DOHH2 (cell line): Measurements from ENCODE around the gene PROB1.

Experiments used
- EZH2phosphoT487 ChIP-seq: fragments of 200-600 bp; sonication (generic); IDR thresholded peaks from 2 replicates; pipeline ENCODE4 v1.6.1; 2017; ENCODE audit warnings: borderline replicate concordance, mild to moderate bottlenecking, antibody characterized with exemption, low read length, moderate library complexity, mixed read lengths
- TF ChIP-seq, protein P1 (sequence below): fragments of 200-600 bp; sonication (generic); IDR thresholded peaks from one replicate; pipeline ENCODE4 v1.5.1; 2014; ENCODE audit warnings: antibody characterized with exemption, mild to moderate bottlenecking, low read depth, low read length; ENCODE audit not compliant: poor library complexity, severe bottlenecking

DNA sequence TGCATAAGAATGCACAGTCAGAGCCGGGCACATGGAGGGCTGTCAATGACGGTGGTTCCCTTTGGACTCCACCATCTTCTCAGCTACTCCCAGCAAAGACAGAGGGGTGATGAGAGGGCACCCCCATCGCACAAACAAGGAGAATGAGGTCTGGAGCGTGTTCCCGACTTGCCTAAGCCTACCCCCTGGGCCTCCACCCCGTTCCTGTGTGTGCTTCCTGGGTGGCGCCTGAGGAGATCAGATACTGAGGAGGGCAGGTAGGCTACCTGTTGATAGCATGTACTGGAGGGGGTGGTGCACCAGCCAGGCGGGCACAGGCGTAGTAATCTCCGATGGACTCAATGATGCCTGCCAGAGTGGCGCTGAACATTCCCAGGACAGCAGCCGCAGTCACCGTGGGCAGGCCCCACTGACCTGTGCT lies 16.0 kb downstream of the PROB1 start:
- TF ChIP-seq, protein P1, sequence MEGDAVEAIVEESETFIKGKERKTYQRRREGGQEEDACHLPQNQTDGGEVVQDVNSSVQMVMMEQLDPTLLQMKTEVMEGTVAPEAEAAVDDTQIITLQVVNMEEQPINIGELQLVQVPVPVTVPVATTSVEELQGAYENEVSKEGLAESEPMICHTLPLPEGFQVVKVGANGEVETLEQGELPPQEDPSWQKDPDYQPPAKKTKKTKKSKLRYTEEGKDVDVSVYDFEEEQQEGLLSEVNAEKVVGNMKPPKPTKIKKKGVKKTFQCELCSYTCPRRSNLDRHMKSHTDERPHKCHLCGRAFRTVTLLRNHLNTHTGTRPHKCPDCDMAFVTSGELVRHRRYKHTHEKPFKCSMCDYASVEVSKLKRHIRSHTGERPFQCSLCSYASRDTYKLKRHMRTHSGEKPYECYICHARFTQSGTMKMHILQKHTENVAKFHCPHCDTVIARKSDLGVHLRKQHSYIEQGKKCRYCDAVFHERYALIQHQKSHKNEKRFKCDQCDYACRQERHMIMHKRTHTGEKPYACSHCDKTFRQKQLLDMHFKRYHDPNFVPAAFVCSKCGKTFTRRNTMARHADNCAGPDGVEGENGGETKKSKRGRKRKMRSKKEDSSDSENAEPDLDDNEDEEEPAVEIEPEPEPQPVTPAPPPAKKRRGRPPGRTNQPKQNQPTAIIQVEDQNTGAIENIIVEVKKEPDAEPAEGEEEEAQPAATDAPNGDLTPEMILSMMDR, result no peak
- TF ChIP-seq EZH2phosphoT487, result no peak
